Endodermal cell (in vitro differentiated cells): ENCODE measurements around the gene CIAO2B. TPM values are rescaled to one million over a fixed set of nuclear protein-coding genes. Genes with fewer than 3 reads are reported as not detected.

Experiments used
- DNase-seq: peaks from one replicate; pipeline ENCODE4 v3.0.0-alpha.2; 2017
- H3K27ac ChIP-seq: 2 replicates; pipeline ENCODE4 v1.5.1; 2013; ENCODE audit warnings: mild to moderate bottlenecking, low read depth, low read length, moderate library complexity
- H3K27me3 ChIP-seq: 2 replicates; pipeline ENCODE4 v1.6.1; 2013; ENCODE audit warnings: mild to moderate bottlenecking, low read length, moderate library complexity; ENCODE audit not compliant: insufficient read depth, control insufficient read depth, poor library complexity, severe bottlenecking
- H3K36me3 ChIP-seq: 2 replicates; pipeline ENCODE4 v1.7.0; 2013; ENCODE audit warnings: mild to moderate bottlenecking, low read length, moderate library complexity; ENCODE audit not compliant: control insufficient read depth, insufficient read depth
- H3K4me1 ChIP-seq: one replicate; pipeline ENCODE4 v1.7.0; 2013; ENCODE audit warnings: low read length; ENCODE audit not compliant: control insufficient read depth, insufficient read depth
- H3K4me3 ChIP-seq: 2 replicates; pipeline ENCODE4 v1.5.1; 2013; ENCODE audit warnings: mild to moderate bottlenecking, low read length, moderate library complexity
- H3K9ac ChIP-seq: 2 replicates; pipeline ENCODE4 v1.6.1; 2013; ENCODE audit warnings: mild to moderate bottlenecking, low read length, moderate library complexity; ENCODE audit not compliant: poor library complexity, severe bottlenecking; ENCODE audit errors: extremely low read depth
- H3K9me3 ChIP-seq: 2 replicates; pipeline ENCODE4 v1.6.1; 2013; ENCODE audit warnings: mild to moderate bottlenecking, low read length, moderate library complexity; ENCODE audit not compliant: control insufficient read depth
- H3K27ac Mint-ChIP-seq: 2 replicates; pipeline ENCODE4 v1.8.0; 2020; ENCODE audit warnings: mixed read lengths
- H3K27me3 Mint-ChIP-seq: 2 replicates; pipeline ENCODE4 v1.8.0; 2021; ENCODE audit warnings: mild to moderate bottlenecking, mixed read lengths; ENCODE audit not compliant: insufficient read depth
- H3K36me3 Mint-ChIP-seq: 2 replicates; pipeline ENCODE4 v1.8.0; 2020; ENCODE audit warnings: low read depth, mixed read lengths
- H3K4me1 Mint-ChIP-seq: 2 replicates; pipeline ENCODE4 v1.8.0; 2020; ENCODE audit warnings: mixed read lengths
- H3K4me3 Mint-ChIP-seq: 2 replicates; pipeline ENCODE4 v1.8.0; 2020; ENCODE audit warnings: mild to moderate bottlenecking, moderate library complexity, mixed read lengths
- H3K9me3 Mint-ChIP-seq: 2 replicates; pipeline ENCODE4 v1.8.0; 2020; ENCODE audit warnings: mild to moderate bottlenecking, mixed read lengths
- CTCF ChIP-seq: fragments of 200-600 bp; sonication (generic); conservative IDR thresholded peaks from 2 replicates; pipeline ENCODE4 v1.5.0; 2021; ENCODE audit warnings: antibody characterized with exemption, mild to moderate bottlenecking
- WGBS, 2 experiments: methylation state at CpG; one replicate each; pipeline versions ENCODE4 v1.1.5 to v1.1.7; 2013; ENCODE audit warnings: missing lambda C conversion rate in 2 of 2, mixed read lengths in 1 of 2; ENCODE audit not compliant: insufficient coverage in 1 of 2, insufficient read length in 1 of 2; 5-methylcytosine and 5-hydroxymethylcytosine counted together
- total RNA-seq, 2 donors: library from RNA; stranded (reverse); fragmentation: NEBNext Ultra II Directional in 1 of 2; extraction: Animal tissue kit (Norgen Biotek cat#: 25700) in 1 of 2; gene quantifications; 2 replicates in 1 of 2; 3 replicates in 1 of 2; pipeline ENCODE4 v1.2.1, GENCODE V29; 2021

CIAO2B gene
- total RNA-seq, 2 donors from 2014 or later, result 70.2 to 87.7 TPM

GRCh38 chr16:66917741-66918140, 16.5 kb downstream of the CIAO2B start:
- DNase-seq, result no peak
- H3K4me3 ChIP-seq, result no peak overlapping the region
- H3K27me3 Mint-ChIP-seq, result peaks cover 41% of the 10 kb centered on the region
- no peak for TF ChIP-seq CTCF
- H3K36me3 Mint-ChIP-seq, result no peaks in the 10 kb centered on the region
- 83 to 87% methylated on average over 7 to 9 of the region's 9 CpGs for WGBS, 2 experiments
- H3K36me3 ChIP-seq, result no peaks in the 10 kb centered on the region
- no peaks in the 10 kb centered on the region for H3K4me1 ChIP-seq
- no peak overlapping the region for H3K9ac ChIP-seq
- no peaks in the 10 kb centered on the region for H3K4me1 Mint-ChIP-seq
- no peaks in the 10 kb centered on the region for H3K9me3 Mint-ChIP-seq
- no peak overlapping the region for H3K4me3 Mint-ChIP-seq
- H3K27ac Mint-ChIP-seq, result no peak overlapping the region
- H3K27ac ChIP-seq, result no peak overlapping the region
- H3K27me3 ChIP-seq, result peaks cover 29% of the 10 kb centered on the region
- H3K9me3 ChIP-seq, result no peaks in the 10 kb centered on the region

GRCh38 chr16:66916518-66916917, 17.7 kb downstream of the CIAO2B start:
- Mint-ChIP-seq H3K4me3 (no peak overlapping the region), H3K27ac (no peak overlapping the region), H3K9me3 (no peaks in the 10 kb centered on the region), H3K4me1 (no peaks in the 10 kb centered on the region), H3K36me3 (no peaks in the 10 kb centered on the region), H3K27me3 (peaks cover 39% of the 10 kb centered on the region)
- Histone ChIP-seq H3K4me3 (no peak overlapping the region), H3K27ac (no peak overlapping the region), H3K4me1 (no peaks in the 10 kb centered on the region), H3K9me3 (no peaks in the 10 kb centered on the region), H3K27me3 (peaks cover 29% of the 10 kb centered on the region), H3K36me3 (no peaks in the 10 kb centered on the region), H3K9ac (no peak overlapping the region)
- whole genome bisulfite sequencing, 2 experiments, result 88 to 91% methylated on average over 6 of the region's 6 CpGs
- TF ChIP-seq CTCF, result no peak
- DNase-seq, result no peak

- no peaks in the 10 kb centered on the region for H3K9me3 Mint-ChIP-seq
- no peak for TF ChIP-seq CTCF
These were observed 19.2 kb downstream of the CIAO2B start for GRCh38 chr16:66915041-66915440.

More at GRCh38 chr16:66915041-66915440, 19.2 kb downstream of the CIAO2B start:
- H3K4me1 Mint-ChIP-seq, result no peaks in the 10 kb centered on the region
- peaks cover 32% of the 10 kb centered on the region for H3K27me3 Mint-ChIP-seq
- H3K4me3 Mint-ChIP-seq, result no peak overlapping the region
- no peak overlapping the region for H3K27ac ChIP-seq
- no peak overlapping the region for H3K9ac ChIP-seq
- H3K27me3 ChIP-seq, result peaks cover 18% of the 10 kb centered on the region
- no peaks in the 10 kb centered on the region for H3K36me3 Mint-ChIP-seq
- H3K9me3 ChIP-seq, result no peaks in the 10 kb centered on the region
- H3K27ac Mint-ChIP-seq, result no peak overlapping the region
- no peaks in the 10 kb centered on the region for H3K36me3 ChIP-seq
- DNase-seq, result no peak
- no peak overlapping the region for H3K4me3 ChIP-seq
- H3K4me1 ChIP-seq, result no peaks in the 10 kb centered on the region
- WGBS, 2 experiments, result 76 to 85% methylated on average over 3 to 6 of the region's 7 CpGs
